Measurements from ENCODE around the gene CNN2.

- TF ChIP-seq TARDBP (IDR thresholded peaks at IDR 0.05) = no peak
- no peak for TF ChIP-seq SUZ12 (IDR thresholded peaks at IDR 0.05)
- no peak for TF ChIP-seq ELF4 (IDR thresholded peaks at IDR 0.05)
- no peak for TF ChIP-seq FOXK2 (IDR thresholded peaks at IDR 0.05)
Observed at GRCh38 chr19:1000591-1001537, 25.5 kb upstream of the CNN2 start.
